Measurements from ENCODE around the gene ZSCAN30.

- TF ChIP-seq NR2C2 (CRISPR knock-in tag; IDR thresholded peaks at IDR 0.05) (no peak), NR2C2 (tag; IDR thresholded peaks at IDR 0.05) (no peak), FOXP4 (CRISPR knock-in tag; IDR thresholded peaks at IDR 0.05; ENCODE audit: borderline replicate concordance) (no peak), CTCF (IDR thresholded peaks at IDR 0.05 in 2 of 3, conservative IDR thresholded peaks at IDR 0.05 in 1 of 3; ENCODE audit: insufficient read depth in 2 of 3, low read depth in 1 of 3, low read length in 3 of 3) (no peak), ZBTB33 (CRISPR knock-in tag; IDR thresholded peaks at IDR 0.05) (no peak), POLR2AphosphoS2 (IDR thresholded peaks at IDR 0.05; ENCODE audit: low read length) (no peak), ZSCAN29 (IDR thresholded peaks at IDR 0.05) (no peak), CBX2 (IDR thresholded peaks at IDR 0.05; ENCODE audit: insufficient read depth, low read length, poor library complexity, severe bottlenecking) (no peak), ZBTB40 (IDR thresholded peaks at IDR 0.05) (no peak), ZBTB40 (CRISPR knock-in tag; IDR thresholded peaks at IDR 0.05) (no peak), ZBTB34 (CRISPR knock-in tag; IDR thresholded peaks at IDR 0.05) (no peak)
These were observed 41.6 kb downstream of the ZSCAN30 start for GRCh38 chr18:35248429-35248828.

Measured in K562 (cell line).